Measurements from ENCODE around the gene MCEMP1. TPM values are rescaled to one million over a fixed set of nuclear protein-coding genes. Genes with fewer than 3 reads are reported as not detected.

Gene MCEMP1
- total RNA-seq, 2 donors from 2014 or later, result 0.92 TPM; not detected in 1

DNA sequence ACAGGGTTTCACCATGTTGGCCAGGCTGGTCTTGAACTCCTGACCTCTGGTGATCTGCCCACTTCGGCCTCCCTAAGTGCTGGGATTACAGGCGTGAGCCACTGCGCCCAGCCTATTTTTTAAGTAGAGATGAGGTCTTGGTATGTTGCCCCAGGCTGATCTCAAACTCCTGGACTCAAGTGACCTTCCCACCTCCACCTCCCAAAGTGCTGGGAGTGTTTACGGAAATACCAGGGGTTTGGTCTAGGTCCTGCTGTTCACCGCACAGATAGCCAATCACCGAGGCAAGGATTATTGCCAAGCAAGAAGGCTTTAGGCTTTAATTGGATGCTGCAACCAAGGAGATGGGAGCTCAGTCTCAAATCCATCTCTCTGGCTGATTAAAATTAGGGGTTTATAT is 43.5 kb downstream of the MCEMP1 start:
- no peak for ATAC-seq (ENCODE audit: insufficient number of reproducible peaks, low FRiP score, low read depth)
- H3K27ac ChIP-seq, result no peak overlapping the region
- no peaks in the 10 kb centered on the region for H3K36me3 ChIP-seq
- DNase-seq (ENCODE audit: low spot score), result no peak
- H3K4me3 ChIP-seq, result no peak overlapping the region
- TF ChIP-seq, protein P1, sequence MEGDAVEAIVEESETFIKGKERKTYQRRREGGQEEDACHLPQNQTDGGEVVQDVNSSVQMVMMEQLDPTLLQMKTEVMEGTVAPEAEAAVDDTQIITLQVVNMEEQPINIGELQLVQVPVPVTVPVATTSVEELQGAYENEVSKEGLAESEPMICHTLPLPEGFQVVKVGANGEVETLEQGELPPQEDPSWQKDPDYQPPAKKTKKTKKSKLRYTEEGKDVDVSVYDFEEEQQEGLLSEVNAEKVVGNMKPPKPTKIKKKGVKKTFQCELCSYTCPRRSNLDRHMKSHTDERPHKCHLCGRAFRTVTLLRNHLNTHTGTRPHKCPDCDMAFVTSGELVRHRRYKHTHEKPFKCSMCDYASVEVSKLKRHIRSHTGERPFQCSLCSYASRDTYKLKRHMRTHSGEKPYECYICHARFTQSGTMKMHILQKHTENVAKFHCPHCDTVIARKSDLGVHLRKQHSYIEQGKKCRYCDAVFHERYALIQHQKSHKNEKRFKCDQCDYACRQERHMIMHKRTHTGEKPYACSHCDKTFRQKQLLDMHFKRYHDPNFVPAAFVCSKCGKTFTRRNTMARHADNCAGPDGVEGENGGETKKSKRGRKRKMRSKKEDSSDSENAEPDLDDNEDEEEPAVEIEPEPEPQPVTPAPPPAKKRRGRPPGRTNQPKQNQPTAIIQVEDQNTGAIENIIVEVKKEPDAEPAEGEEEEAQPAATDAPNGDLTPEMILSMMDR (IDR thresholded peaks at IDR 0.05), result no peak
- no peaks in the 10 kb centered on the region for H3K4me1 ChIP-seq (ENCODE audit: control insufficient read depth in 1 of 2, low read depth in 2 of 2)
- no peaks in the 10 kb centered on the region for H3K27me3 ChIP-seq (replicated peaks; ENCODE audit: insufficient read depth)
- no peaks in the 10 kb centered on the region for H3K9me3 ChIP-seq

DNA sequence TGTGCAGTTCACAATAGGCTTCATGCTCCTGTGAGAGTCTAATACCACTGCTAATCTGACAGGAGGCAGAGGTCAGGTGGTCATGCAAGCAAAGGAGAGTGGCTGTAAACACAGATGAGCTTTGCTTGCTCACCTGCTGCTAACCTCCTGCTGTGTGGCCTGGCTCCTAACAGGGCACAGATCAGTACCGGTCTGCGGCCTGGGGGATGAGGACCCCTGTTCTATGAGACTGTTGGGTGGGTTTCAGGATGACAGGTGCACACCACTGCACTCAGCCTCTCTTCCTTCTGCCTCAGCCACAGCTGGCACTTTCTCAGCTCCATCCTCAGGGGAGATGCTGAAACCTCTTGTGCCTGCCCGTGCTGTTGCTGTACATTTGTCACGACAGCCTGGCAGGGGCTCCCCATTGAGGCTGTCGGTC is 45.4 kb downstream of the MCEMP1 start:
- no peak overlapping the region for H3K27ac ChIP-seq
- no peaks in the 10 kb centered on the region for H3K4me1 ChIP-seq (ENCODE audit: control insufficient read depth in 1 of 2, low read depth in 2 of 2)
- DNase-seq (ENCODE audit: low spot score) (no peak), ATAC-seq (ENCODE audit: insufficient number of reproducible peaks, low FRiP score, low read depth) (no peak)
- TF ChIP-seq, protein P1 (IDR thresholded peaks at IDR 0.05), result no peak
- no peak overlapping the region for H3K4me3 ChIP-seq
- no peaks in the 10 kb centered on the region for H3K9me3 ChIP-seq
- H3K36me3 ChIP-seq, result no peaks in the 10 kb centered on the region
- no peaks in the 10 kb centered on the region for H3K27me3 ChIP-seq (replicated peaks; ENCODE audit: insufficient read depth)

DNA sequence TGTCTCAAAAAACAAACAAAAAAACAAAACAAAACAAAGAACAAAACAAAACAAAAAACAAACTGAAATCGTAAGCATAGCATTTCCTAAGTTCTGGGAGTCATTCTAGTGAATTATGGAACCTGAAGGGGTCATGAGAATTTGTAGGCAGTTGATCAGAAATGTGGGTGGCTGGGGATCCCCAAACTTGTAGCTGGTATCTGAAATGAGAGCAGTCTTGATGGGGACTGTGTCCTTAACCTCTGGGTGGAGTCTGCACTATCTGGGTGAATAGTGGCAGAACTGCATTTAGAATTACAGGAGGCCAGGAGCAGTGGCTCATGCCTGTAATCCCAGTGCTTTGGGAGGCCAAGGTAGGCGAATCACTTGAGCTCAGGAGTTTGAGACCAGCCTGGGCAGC is 48.9 kb downstream of the MCEMP1 start:
- TF ChIP-seq, protein P1 (IDR thresholded peaks at IDR 0.05), result no peak
- no peak for ATAC-seq (ENCODE audit: insufficient number of reproducible peaks, low FRiP score, low read depth)
- no peaks in the 10 kb centered on the region for H3K4me1 ChIP-seq (ENCODE audit: control insufficient read depth in 1 of 2, low read depth in 2 of 2)
- no peaks in the 10 kb centered on the region for H3K9me3 ChIP-seq
- H3K4me3 ChIP-seq, result no peak overlapping the region
- no peak overlapping the region for H3K27ac ChIP-seq
- H3K36me3 ChIP-seq, result no peaks in the 10 kb centered on the region
- no peak for DNase-seq (ENCODE audit: low spot score)
- H3K27me3 ChIP-seq (replicated peaks; ENCODE audit: insufficient read depth), result no peaks in the 10 kb centered on the region

DNA sequence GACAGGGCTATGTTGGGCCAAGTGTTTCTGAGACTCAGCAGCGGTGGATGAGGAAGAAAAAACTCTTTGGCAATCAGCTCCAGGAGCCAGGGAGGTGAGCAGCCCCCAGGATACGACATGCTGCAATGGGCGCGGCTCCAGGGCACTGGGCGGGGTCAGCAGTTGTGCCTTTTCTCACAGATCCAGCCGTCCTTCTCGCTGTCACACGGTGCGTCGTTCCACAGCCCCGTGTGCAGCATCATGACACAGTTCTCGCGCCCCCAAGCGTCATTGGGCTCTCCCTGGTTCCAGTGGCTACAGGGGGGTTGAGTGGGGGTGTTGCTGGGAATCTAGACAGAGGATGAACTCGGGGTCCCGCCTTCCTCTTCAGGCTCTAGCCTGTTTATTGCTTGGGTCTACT is 52.3 kb downstream of the MCEMP1 start:
- no peaks in the 10 kb centered on the region for H3K36me3 ChIP-seq
- no peaks in the 10 kb centered on the region for H3K4me1 ChIP-seq (ENCODE audit: control insufficient read depth in 1 of 2, low read depth in 2 of 2)
- no peaks in the 10 kb centered on the region for H3K9me3 ChIP-seq
- no peaks in the 10 kb centered on the region for H3K27me3 ChIP-seq (replicated peaks; ENCODE audit: insufficient read depth)
- no peak overlapping the region for H3K4me3 ChIP-seq
- DNase-seq (ENCODE audit: low spot score) (no peak), ATAC-seq (ENCODE audit: insufficient number of reproducible peaks, low FRiP score, low read depth) (no peak)
- no peak overlapping the region for H3K27ac ChIP-seq
- TF ChIP-seq, protein P1 (IDR thresholded peaks at IDR 0.05), result no peak

Other genes starting within 250 kb of the MCEMP1 start
- under 1 TPM in 1 of 2 donors, not detected in 1; 0.63 TPM for gene PEX11G, start 188.1 kb upstream of the MCEMP1 start, total RNA-seq
- gene ZNF358, start 161.0 kb upstream of the MCEMP1 start, total RNA-seq, result 10 to 100 TPM; 44.5 to 88.9 TPM
- gene MCOLN1, start 154.5 kb upstream of the MCEMP1 start, total RNA-seq, result 10 to 100 TPM; 19.6 to 34.8 TPM
- gene PNPLA6, start 141.4 kb upstream of the MCEMP1 start, total RNA-seq, result 100 to 1,000 TPM; 128 to 143 TPM
- gene CAMSAP3, start 81.2 kb upstream of the MCEMP1 start, total RNA-seq, result under 1 TPM in 1 of 2 donors, not detected in 1; 0.85 TPM
- gene XAB2, start 47.5 kb upstream of the MCEMP1 start, total RNA-seq, result 10 to 100 TPM; 34.1 to 40.6 TPM
- gene PET100, start 47.3 kb upstream of the MCEMP1 start, total RNA-seq, result 10 to 100 TPM in 1 of 2 donors, 1 to 10 TPM in 1; 4.5 to 11.9 TPM
- gene PCP2, start 43.4 kb upstream of the MCEMP1 start, total RNA-seq, result not detected
- gene STXBP2, start 40.0 kb upstream of the MCEMP1 start, total RNA-seq, result 10 to 100 TPM; 20.2 to 23.4 TPM
- gene RETN, start 8.0 kb upstream of the MCEMP1 start, total RNA-seq, result not detected
- gene TRAPPC5, start 3.7 kb downstream of the MCEMP1 start, total RNA-seq, result 10 to 100 TPM; 69.8 to 70.0 TPM
- 1 to 10 TPM; 1.4 to 1.5 TPM for gene FCER2, start 25.0 kb downstream of the MCEMP1 start, total RNA-seq
- 1 to 10 TPM in 1 of 2 donors, under 1 TPM in 1; 0.49 to 6.2 TPM for gene CLEC4G, start 55.0 kb downstream of the MCEMP1 start, total RNA-seq
- gene CD209, start 70.4 kb downstream of the MCEMP1 start, total RNA-seq, result 10 to 100 TPM in 1 of 2 donors, 1 to 10 TPM in 1; 6.8 to 14.2 TPM
- not detected for gene CLEC4M, start 86.2 kb downstream of the MCEMP1 start, total RNA-seq
- 10 to 100 TPM; 12.1 to 16.8 TPM for gene EVI5L, start 153.1 kb downstream of the MCEMP1 start, total RNA-seq
- gene PRR36, start 197.3 kb downstream of the MCEMP1 start, total RNA-seq, result not detected
- under 1 TPM in 1 of 2 donors, not detected in 1; 0.14 TPM for gene LRRC8E, start 211.4 kb downstream of the MCEMP1 start, total RNA-seq
- 10 to 100 TPM; 15.2 to 16.9 TPM for gene MAP2K7, start 226.8 kb downstream of the MCEMP1 start, total RNA-seq
- gene TGFBR3L, start 237.7 kb downstream of the MCEMP1 start, total RNA-seq, result not detected
- gene SNAPC2, start 243.2 kb downstream of the MCEMP1 start, total RNA-seq, result 10 to 100 TPM; 13.3 to 26.1 TPM
- under 1 TPM in 1 of 2 donors, not detected in 1; 0.54 TPM for gene CTXN1, start 249.0 kb downstream of the MCEMP1 start, total RNA-seq